T-cell (primary cell): ENCODE results near the gene ACY1. TPM values are rescaled to one million over a fixed set of nuclear protein-coding genes. Genes with fewer than 3 reads are reported as not detected.
"Not testable (repeated sequence)": the region's sequence is repeated elsewhere in the genome, so short reads cannot be mapped to it uniquely, and the experiment has no call there.

Source experiments
- ATAC-seq, 4 experiments: fragments of 200-7000 bp in 3 of 4; fragments of 150-1000 bp in 1 of 4; cut with Tn5 transposase; replicated peaks in 1 of 4; 1 replicate in 3 of 4; 2 replicates in 1 of 4; pipeline ENCODE4 v1.10.0; 2021; ENCODE audit warnings: moderate library complexity in 3 of 4, mild to moderate bottlenecking in 2 of 4, moderate number of reproducible peaks in 1 of 4
- CTCF ChIA-PET, 2 donors: fragments of 300-600 bp; sonication (Branson Sonifier 250); formaldehyde crosslinking; loops; one replicate each; lab custom pipeline; 2022; ENCODE audit warnings: antibody characterized with exemption in 2 of 2; lab: Charles Lee
- POLR2A ChIA-PET, 2 donors: fragments of 300-600 bp; sonication (Branson Sonifier 250); formaldehyde crosslinking; loops; one replicate each; lab custom pipeline; 2022; ENCODE audit warnings: antibody characterized with exemption in 2 of 2; lab: Charles Lee
- DNase-seq, 35 experiments: peaks; one replicate each; pipeline versions ENCODE4 v3.0.0 to v3.0.0-alpha.2; 2013 to 2023
- H3K27ac ChIP-seq: one replicate; pipeline ENCODE4 v1.5.1; 2013; ENCODE audit warnings: low read length
- H3K27me3 ChIP-seq, 2 experiments: replicated peaks in 1 of 2; 1 replicate in 1 of 2; 2 replicates in 1 of 2; pipeline versions ENCODE4 v1.6.1 to v1.7.0; 2013; ENCODE audit warnings: low read length in 1 of 2, mixed read lengths in 1 of 2; ENCODE audit not compliant: control insufficient read depth in 2 of 2, insufficient read depth in 2 of 2; ENCODE audit errors: extremely low read depth in 1 of 2
- H3K36me3 ChIP-seq, 2 donors: 1 replicate in 1 of 2; 2 replicates in 1 of 2; pipeline versions ENCODE4 v1.6.1 to v1.7.0; 2013; ENCODE audit warnings: low read length in 1 of 2; ENCODE audit not compliant: control insufficient read depth in 2 of 2, insufficient read depth in 1 of 2; ENCODE audit errors: extremely low read depth in 1 of 2
- H3K4me1 ChIP-seq, 2 experiments: 1 replicate in 1 of 2; 2 replicates in 1 of 2; pipeline versions ENCODE4 v1.6.1 to v1.7.0; 2013; ENCODE audit warnings: low read length in 2 of 2, mixed read lengths in 1 of 2; ENCODE audit not compliant: insufficient read depth in 2 of 2, control insufficient read depth in 1 of 2; ENCODE audit errors: extremely low read depth in 1 of 2
- H3K4me3 ChIP-seq, 2 donors: 1 replicate in 1 of 2; 2 replicates in 1 of 2; pipeline versions ENCODE4 v1.5.1 to v1.7.0; 2013; ENCODE audit warnings: mild to moderate bottlenecking in 2 of 2, low read length in 1 of 2, moderate library complexity in 1 of 2; ENCODE audit not compliant: control insufficient read depth in 1 of 2; ENCODE audit errors: extremely low read depth in 1 of 2
- H3K9me3 ChIP-seq: 2 replicates; pipeline ENCODE4 v1.7.0; 2013
- H3K27ac Mint-ChIP-seq, 2 donors: one replicate each; pipeline ENCODE4 v1.8.0; 2020 to 2021; ENCODE audit warnings: mild to moderate bottlenecking in 2 of 2, mixed read lengths in 2 of 2
- H3K27me3 Mint-ChIP-seq, 2 donors: one replicate each; pipeline ENCODE4 v1.8.0; 2021 to 2022; ENCODE audit warnings: mixed read lengths in 2 of 2
- H3K36me3 Mint-ChIP-seq: one replicate; pipeline ENCODE4 v1.8.0; 2021; ENCODE audit warnings: mixed read lengths
- H3K4me1 Mint-ChIP-seq, 3 donors: one replicate each; pipeline ENCODE4 v1.8.0; 2020 to 2022; ENCODE audit warnings: mixed read lengths in 3 of 3, mild to moderate bottlenecking in 1 of 3
- H3K4me3 Mint-ChIP-seq, 3 donors: one replicate each; pipeline ENCODE4 v1.8.0; 2020 to 2022; ENCODE audit warnings: mild to moderate bottlenecking in 3 of 3, mixed read lengths in 3 of 3, moderate library complexity in 3 of 3
- H3K9me3 Mint-ChIP-seq, 3 donors: one replicate each; pipeline ENCODE4 v1.8.0; 2020 to 2022; ENCODE audit warnings: mixed read lengths in 3 of 3
- WGBS: methylation state at CpG from one replicate; pipeline ENCODE4 v1.1.5; 2013; ENCODE audit warnings: missing lambda C conversion rate; ENCODE audit not compliant: insufficient coverage; 5-methylcytosine and 5-hydroxymethylcytosine counted together
- total RNA-seq, 35 experiments: library from RNA in 6 of 35; stranded (reverse) in 6 of 35; fragments of 120-200 nt in 1 of 35; gene quantifications; one replicate each; pipeline versions ENCODE4 v1.2.1 to v1.2.4 and lab custom pipeline; 2013 to 2026

Gene ACY1
- total RNA-seq, 5 donors from 2014 or later (not counting 1 experiment from before 2014, with no cell fraction given) = 6.2 to 19.0 (median 13.3) TPM

DNA sequence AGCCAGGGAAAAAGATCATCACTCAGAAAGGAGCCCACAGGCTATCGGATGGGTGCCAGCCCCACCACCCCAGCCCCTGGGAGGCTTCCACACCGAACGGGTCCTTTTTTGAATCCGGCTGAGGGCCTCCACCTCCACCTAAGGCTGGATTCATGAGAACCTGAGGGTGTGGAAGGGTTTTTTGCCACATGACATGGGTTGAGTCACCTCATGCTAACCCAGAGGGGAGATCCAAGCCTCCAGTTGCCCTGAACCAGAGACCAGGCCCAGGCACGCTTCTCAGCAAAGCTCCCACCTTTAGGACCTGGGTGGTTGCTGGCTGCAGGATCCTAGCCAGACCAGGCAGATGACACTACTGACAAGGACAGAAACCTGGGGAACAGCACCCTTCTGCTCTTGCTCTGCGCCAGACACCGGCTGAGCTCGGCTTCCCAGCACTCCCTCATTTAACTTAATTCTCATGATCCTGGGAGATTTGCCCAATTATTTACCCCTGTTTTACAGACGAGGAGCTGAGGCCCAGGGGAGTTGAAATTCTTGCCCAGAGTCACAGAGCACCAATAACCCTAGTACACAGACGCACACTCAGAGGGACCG is 47.5 kb downstream of the ACY1 start:
- Histone ChIP-seq H3K9me3 (no peaks in the 10 kb centered on the region), H3K27me3 (peaks cover 0 to 7% of the 10 kb centered on the region in 2 experiments), H3K36me3 (no peaks in the 10 kb centered on the region), H3K27ac (no peak overlapping the region), H3K4me3 (no peak overlapping the region), H3K4me1 (no peaks in the 10 kb centered on the region)
- ATAC-seq = no peak
- POLR2A ChIA-PET = no interaction called here
- Mint-ChIP-seq H3K9me3 (no peaks in the 10 kb centered on the region), H3K36me3 (no peaks in the 10 kb centered on the region), H3K27ac (no peak overlapping the region), H3K4me3 (no peak overlapping the region), H3K4me1 (peaks cover 0 to 2% (median 0%) of the 10 kb centered on the region in 3 donors), H3K27me3 (no peaks in the 10 kb centered on the region)
- DNase-seq = no peak
- 90% methylated on average over 5 of the region's 11 CpGs for WGBS
- CTCF ChIA-PET = no interaction called here

DNA sequence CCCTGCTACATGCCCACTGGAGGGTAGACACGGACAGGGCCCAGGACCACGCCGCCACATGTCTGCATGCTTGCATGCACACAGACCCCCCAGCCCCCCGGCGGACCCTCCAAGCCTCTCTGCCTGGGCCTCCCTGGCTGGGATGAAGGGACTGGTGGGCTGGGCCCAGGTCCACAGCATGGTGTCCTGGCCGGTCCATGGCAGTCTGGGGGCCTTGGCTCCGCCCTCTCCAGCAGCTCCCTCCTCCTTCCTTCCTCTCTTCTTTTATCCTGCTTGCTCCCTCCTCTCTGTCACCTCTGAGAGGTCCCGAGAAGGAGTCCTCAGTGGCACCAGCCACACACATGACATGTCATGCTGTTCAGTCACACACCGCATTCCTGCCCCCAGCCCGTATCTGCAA is 48.6 kb downstream of the ACY1 start:
- no peaks in the 10 kb centered on the region for H3K9me3 Mint-ChIP-seq
- DNase-seq = no peak
- CTCF ChIA-PET = interaction anchor here in 1 of 2 donors (0.9 kb wide), 1 partner anchor 91 kb away, joined by 3 read pairs; no protein-coding TSS in a partner anchor
- H3K4me3 Mint-ChIP-seq = no peak overlapping the region
- WGBS = 87% methylated on average over 8 of the region's 10 CpGs
- no peaks in the 10 kb centered on the region for H3K27me3 Mint-ChIP-seq
- no peak overlapping the region for H3K4me3 ChIP-seq
- no peaks in the 10 kb centered on the region for H3K36me3 ChIP-seq
- POLR2A ChIA-PET = interaction anchor here in 1 of 2 donors (0.5 kb wide), 1 partner anchor 11 kb away, joined by 5 read pairs; no protein-coding TSS in a partner anchor
- peaks cover 0 to 11% of the 10 kb centered on the region in 2 experiments for H3K27me3 ChIP-seq
- no peaks in the 10 kb centered on the region for H3K9me3 ChIP-seq
- no peak overlapping the region for H3K27ac ChIP-seq
- no peaks in the 10 kb centered on the region for H3K4me1 Mint-ChIP-seq
- H3K4me1 ChIP-seq = peaks cover 0 to 2% of the 10 kb centered on the region in 2 experiments
- ATAC-seq = no peak
- no peak overlapping the region for H3K27ac Mint-ChIP-seq
- H3K36me3 Mint-ChIP-seq = no peaks in the 10 kb centered on the region

DNA sequence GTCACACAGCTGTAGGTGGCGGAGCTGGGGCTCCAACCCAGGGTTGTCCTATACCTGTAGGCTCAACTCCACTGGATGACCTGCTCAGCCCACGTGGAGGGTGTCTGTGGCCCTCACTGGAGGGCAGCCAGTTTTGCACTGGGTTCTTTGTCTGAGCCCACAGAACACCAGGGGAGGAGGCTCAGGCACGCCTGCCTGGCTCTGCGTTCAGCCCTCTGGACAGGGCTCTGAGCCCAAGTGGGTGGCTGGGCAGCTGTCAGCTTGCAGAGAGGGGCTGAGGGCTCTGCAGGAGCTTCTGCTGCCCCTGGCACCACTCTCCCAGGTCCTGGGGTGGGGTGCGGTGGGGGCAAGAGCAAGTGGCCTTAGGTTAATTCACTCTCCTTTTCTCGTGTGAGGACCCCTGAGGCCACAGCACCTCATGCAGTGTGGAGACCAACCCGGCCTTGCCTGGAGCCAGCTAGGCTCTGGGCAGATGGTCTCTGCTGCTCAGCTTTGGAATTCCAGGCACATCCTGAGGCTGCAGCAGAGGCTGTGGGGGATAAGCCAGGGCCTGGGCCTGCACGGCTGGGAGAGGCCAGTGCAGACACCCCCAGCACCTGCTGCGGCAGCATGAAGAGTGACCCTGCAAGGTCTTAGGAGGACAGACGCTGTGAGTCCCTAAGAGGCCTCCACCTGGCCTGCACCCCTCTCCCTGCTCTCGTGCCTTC is 49.5 kb downstream of the ACY1 start:
- Mint-ChIP-seq H3K27ac (no peak overlapping the region), H3K4me3 (no peak overlapping the region), H3K4me1 (no peaks in the 10 kb centered on the region), H3K9me3 (no peaks in the 10 kb centered on the region), H3K27me3 (no peaks in the 10 kb centered on the region), H3K36me3 (no peaks in the 10 kb centered on the region)
- Histone ChIP-seq H3K36me3 (no peaks in the 10 kb centered on the region), H3K27me3 (peaks cover 0 to 15% of the 10 kb centered on the region in 2 experiments), H3K9me3 (no peaks in the 10 kb centered on the region), H3K4me3 (no peak overlapping the region), H3K4me1 (peaks cover 0 to 6% of the 10 kb centered on the region in 2 experiments), H3K27ac (no peak overlapping the region)
- ChIA-PET CTCF (no interaction called here), POLR2A (no interaction called here)
- 81% methylated on average over 10 of the region's 11 CpGs for WGBS
- DNase-seq (no peak), ATAC-seq (no peak)

DNA sequence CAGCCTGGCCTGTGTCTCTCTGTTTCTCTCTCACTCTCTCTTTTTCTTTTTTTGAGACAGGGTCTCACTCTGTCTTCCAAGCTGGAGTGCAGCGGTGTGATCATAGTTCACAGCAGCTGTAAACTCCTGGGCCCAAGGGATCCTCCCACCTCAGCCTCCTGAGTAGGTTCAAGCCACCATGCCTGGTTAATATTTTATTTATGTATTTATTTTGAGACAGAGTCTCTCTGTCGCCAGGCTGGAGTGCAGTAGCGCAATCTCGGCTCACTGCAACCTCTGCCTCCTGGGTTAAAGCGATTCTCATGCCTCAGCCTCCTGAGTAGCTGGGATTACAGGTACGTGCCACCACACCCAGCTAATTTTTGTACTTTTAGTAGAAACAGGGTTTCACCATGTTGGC is 50.4 kb downstream of the ACY1 start:
- H3K27ac ChIP-seq, ATAC-seq, H3K4me3 Mint-ChIP-seq, H3K36me3 Mint-ChIP-seq, H3K9me3 ChIP-seq, H3K4me1 ChIP-seq, H3K4me1 Mint-ChIP-seq, DNase-seq, H3K36me3 ChIP-seq, H3K4me3 ChIP-seq, H3K9me3 Mint-ChIP-seq, CTCF ChIA-PET, H3K27ac Mint-ChIP-seq, POLR2A ChIA-PET, H3K27me3 Mint-ChIP-seq: not testable (repeated sequence)
- 94% methylated on average over 6 of the region's 6 CpGs for WGBS
- peaks cover 0 to 15% of the 10 kb centered on the region in 2 experiments for H3K27me3 ChIP-seq

DNA sequence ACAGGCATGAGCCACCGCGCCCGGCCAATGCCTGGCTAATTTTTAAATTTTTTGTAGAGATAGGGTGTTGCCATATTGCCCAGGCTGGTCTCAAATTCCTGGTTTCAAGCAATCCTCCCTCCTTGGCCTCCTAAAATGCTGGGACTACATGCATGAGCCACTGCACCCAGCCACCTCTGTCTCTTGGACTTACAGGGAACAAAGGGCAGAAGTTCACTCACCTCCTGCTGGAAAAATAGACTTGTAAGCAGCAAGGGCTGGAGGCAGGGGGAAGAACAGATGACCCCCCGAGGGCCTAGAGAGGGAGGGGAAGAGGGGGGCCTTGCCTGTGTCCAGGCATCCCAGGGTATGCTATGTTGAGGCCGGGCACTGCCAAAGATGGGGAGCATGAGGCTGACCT is 50.9 kb downstream of the ACY1 start:
- Histone ChIP-seq H3K4me1 (peaks cover 0 to 6% of the 10 kb centered on the region in 2 experiments), H3K27ac (no peak overlapping the region), H3K27me3 (peaks cover 0 to 15% of the 10 kb centered on the region in 2 experiments), H3K36me3 (no peaks in the 10 kb centered on the region), H3K9me3 (no peaks in the 10 kb centered on the region), H3K4me3 (no peak overlapping the region)
- no peaks in the 10 kb centered on the region for H3K27me3 Mint-ChIP-seq
- H3K36me3 Mint-ChIP-seq = no peaks in the 10 kb centered on the region
- 100% methylated on average over 1 of the region's 5 CpGs for WGBS
- H3K9me3 Mint-ChIP-seq = no peaks in the 10 kb centered on the region
- ATAC-seq = no peak
- ChIA-PET CTCF (no interaction called here), POLR2A (no interaction called here)
- H3K4me3 Mint-ChIP-seq = no peak overlapping the region
- DNase-seq = no peak
- no peaks in the 10 kb centered on the region for H3K4me1 Mint-ChIP-seq
- no peak overlapping the region for H3K27ac Mint-ChIP-seq

DNA sequence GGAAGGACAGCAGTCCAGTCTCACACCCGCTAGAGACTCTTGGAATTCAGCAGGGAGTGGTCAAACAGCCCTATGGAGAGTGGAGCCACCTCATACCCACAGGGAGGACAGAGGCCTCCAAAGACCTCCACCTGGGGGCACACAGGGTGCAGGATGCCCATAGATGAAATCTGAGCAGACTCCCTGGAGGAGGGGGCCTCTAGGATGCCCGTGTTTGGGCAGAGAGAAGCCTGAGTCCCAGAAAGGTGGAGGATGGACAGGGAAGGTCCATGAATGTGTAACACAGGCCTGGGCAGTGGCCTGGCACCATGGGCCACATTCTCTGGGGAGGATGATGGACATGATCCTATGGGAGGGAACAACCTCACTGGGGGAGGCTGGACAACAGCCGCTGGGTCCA is 51.3 kb downstream of the ACY1 start:
- DNase-seq (no peak), ATAC-seq (no peak)
- no peaks in the 10 kb centered on the region for H3K27me3 Mint-ChIP-seq
- Histone ChIP-seq H3K4me3 (no peak overlapping the region), H3K27ac (no peak overlapping the region), H3K36me3 (no peaks in the 10 kb centered on the region), H3K9me3 (no peaks in the 10 kb centered on the region), H3K4me1 (peaks cover 0 to 6% of the 10 kb centered on the region in 2 experiments), H3K27me3 (peaks cover 0 to 15% of the 10 kb centered on the region in 2 experiments)
- no peaks in the 10 kb centered on the region for H3K4me1 Mint-ChIP-seq
- no peaks in the 10 kb centered on the region for H3K36me3 Mint-ChIP-seq
- H3K27ac Mint-ChIP-seq = no peak overlapping the region
- H3K9me3 Mint-ChIP-seq = no peaks in the 10 kb centered on the region
- H3K4me3 Mint-ChIP-seq = no peak overlapping the region
- ChIA-PET CTCF (no interaction called here), POLR2A (no interaction called here)
- WGBS = 67% methylated on average over 1 of the region's 3 CpGs
